Lower leg skin (tissue), 3 donors: ENCODE results near the gene UBR4.

Source experiments
- POLR2A ChIP-seq, 2 donors: fragments of 450-650 bp; IDR thresholded peaks; one replicate each; pipeline ENCODE4 v1.6.1; 2016 to 2017; ENCODE audit warnings: antibody characterized with exemption in 2 of 2, mild to moderate bottlenecking in 1 of 2, moderate library complexity in 1 of 2
- TF ChIP-seq, protein P1 (sequence below), 3 donors: fragments of 450-650 bp; IDR thresholded peaks; one replicate each; pipeline ENCODE4 v1.5.1; 2016; ENCODE audit warnings: antibody characterized with exemption in 3 of 3, mild to moderate bottlenecking in 3 of 3, moderate library complexity in 2 of 3

- TF ChIP-seq, protein P1, sequence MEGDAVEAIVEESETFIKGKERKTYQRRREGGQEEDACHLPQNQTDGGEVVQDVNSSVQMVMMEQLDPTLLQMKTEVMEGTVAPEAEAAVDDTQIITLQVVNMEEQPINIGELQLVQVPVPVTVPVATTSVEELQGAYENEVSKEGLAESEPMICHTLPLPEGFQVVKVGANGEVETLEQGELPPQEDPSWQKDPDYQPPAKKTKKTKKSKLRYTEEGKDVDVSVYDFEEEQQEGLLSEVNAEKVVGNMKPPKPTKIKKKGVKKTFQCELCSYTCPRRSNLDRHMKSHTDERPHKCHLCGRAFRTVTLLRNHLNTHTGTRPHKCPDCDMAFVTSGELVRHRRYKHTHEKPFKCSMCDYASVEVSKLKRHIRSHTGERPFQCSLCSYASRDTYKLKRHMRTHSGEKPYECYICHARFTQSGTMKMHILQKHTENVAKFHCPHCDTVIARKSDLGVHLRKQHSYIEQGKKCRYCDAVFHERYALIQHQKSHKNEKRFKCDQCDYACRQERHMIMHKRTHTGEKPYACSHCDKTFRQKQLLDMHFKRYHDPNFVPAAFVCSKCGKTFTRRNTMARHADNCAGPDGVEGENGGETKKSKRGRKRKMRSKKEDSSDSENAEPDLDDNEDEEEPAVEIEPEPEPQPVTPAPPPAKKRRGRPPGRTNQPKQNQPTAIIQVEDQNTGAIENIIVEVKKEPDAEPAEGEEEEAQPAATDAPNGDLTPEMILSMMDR (IDR thresholded peaks at IDR 0.05) = no peak
- no peak for TF ChIP-seq POLR2A (IDR thresholded peaks at IDR 0.05)
Measured at GRCh38 chr1:19044975-19045831, 164.9 kb downstream of the UBR4 start.
